SU-DHL-6 (cell line): ENCODE results near the gene RFTN1.

Experiments used
- EZH2phosphoT487 ChIP-seq: fragments of 200-600 bp; sonication (generic), shearing (Covaris generic); conservative IDR thresholded peaks from 2 replicates; pipeline ENCODE4 v1.6.1; 2018; ENCODE audit warnings: mild to moderate bottlenecking, antibody characterized with exemption, low read length, moderate library complexity, mixed read lengths
- TF ChIP-seq, protein P1 (sequence below): fragments of 200-600 bp; sonication (generic); IDR thresholded peaks from one replicate; pipeline ENCODE4 v1.5.1; 2017; ENCODE audit warnings: antibody characterized with exemption, mild to moderate bottlenecking, low read length, moderate library complexity; ENCODE audit not compliant: insufficient read depth, poor library complexity, severe bottlenecking

DNA sequence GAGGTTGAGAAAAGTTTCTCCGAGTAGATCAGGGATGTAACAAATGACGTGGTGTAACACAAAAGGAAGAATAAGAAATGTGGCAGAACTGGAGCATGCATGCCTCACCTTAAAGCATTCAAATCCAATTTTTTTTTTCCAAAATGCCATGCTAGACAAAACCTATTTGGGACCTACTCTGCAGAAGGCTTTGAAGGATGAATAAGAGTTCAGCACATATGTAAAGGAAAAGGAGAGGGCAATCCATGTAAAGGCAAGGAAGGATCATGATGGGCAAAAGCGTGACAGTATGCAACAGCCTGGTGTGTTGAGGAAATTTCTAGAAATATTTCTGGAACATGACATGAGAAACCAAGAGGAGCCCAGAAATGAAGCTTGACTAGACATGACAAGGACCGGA is 132.1 kb downstream of the RFTN1 start:
- TF ChIP-seq, protein P1, sequence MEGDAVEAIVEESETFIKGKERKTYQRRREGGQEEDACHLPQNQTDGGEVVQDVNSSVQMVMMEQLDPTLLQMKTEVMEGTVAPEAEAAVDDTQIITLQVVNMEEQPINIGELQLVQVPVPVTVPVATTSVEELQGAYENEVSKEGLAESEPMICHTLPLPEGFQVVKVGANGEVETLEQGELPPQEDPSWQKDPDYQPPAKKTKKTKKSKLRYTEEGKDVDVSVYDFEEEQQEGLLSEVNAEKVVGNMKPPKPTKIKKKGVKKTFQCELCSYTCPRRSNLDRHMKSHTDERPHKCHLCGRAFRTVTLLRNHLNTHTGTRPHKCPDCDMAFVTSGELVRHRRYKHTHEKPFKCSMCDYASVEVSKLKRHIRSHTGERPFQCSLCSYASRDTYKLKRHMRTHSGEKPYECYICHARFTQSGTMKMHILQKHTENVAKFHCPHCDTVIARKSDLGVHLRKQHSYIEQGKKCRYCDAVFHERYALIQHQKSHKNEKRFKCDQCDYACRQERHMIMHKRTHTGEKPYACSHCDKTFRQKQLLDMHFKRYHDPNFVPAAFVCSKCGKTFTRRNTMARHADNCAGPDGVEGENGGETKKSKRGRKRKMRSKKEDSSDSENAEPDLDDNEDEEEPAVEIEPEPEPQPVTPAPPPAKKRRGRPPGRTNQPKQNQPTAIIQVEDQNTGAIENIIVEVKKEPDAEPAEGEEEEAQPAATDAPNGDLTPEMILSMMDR = no peak
- TF ChIP-seq EZH2phosphoT487 = no peak
